Measurements from ENCODE around the gene ADGRL3.

GRCh38 chr4:61750810-61751209, 550.7 kb downstream of the ADGRL3 start:
- TF ChIP-seq POLR2A (IDR thresholded peaks at IDR 0.05; ENCODE audit: low read length) = no peak
- TF ChIP-seq GATA1 (IDR thresholded peaks at IDR 0.05; ENCODE audit: low read depth, low read length) = no peak

All from erythroblast (primary cell).